ENCODE data around the gene CDC14B.

CDC14B gene

DNA sequence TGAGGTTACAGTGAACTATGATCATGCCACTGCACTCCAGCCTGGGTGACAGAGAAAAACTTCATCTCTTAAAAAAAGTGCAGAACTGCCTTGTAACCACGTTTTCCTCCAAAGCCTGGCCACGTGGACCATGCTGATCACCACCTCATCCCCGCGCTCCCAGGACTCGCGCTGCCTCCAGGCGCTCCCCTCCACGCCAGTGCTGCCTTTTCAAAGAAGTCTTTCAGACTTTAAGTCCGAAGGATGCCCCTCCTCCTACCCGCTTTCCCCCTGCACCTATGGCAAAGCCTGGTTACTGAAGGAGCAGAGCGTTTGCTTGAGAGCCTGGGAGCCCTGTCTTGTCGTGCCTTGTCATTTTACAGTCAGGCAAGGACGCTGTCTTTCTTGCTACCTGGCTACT, 125.9 kb downstream of the CDC14B start:
- no peaks in the 10 kb centered on the region for H3K27me3 ChIP-seq (ENCODE audit: low read depth)
- no peaks in the 10 kb centered on the region for H3K9me3 ChIP-seq
- peaks cover 27% of the 10 kb centered on the region for H3K36me3 ChIP-seq (replicated peaks)
- DNase-seq (ENCODE audit: low spot score in 2 of 2): no peak
- H3K4me3 ChIP-seq: no peak overlapping the region
- H3K4me1 ChIP-seq: no peaks in the 10 kb centered on the region
- in situ Hi-C loops (cut with MboI; ENCODE audit: low sequenced_read_pairs): no loop called here

- Histone ChIP-seq H3K36me3 (replicated peaks) (peaks cover 34% of the 10 kb centered on the region), H3K4me1 (no peaks in the 10 kb centered on the region), H3K27me3 (ENCODE audit: low read depth) (no peaks in the 10 kb centered on the region), H3K9me3 (no peaks in the 10 kb centered on the region), H3K4me3 (no peak overlapping the region)
- in situ Hi-C loops (cut with MboI; ENCODE audit: low sequenced_read_pairs): no loop called here
- no peak for DNase-seq (ENCODE audit: low spot score in 2 of 2)
Measured at GRCh38 chr9:96492993-96493531, 126.6 kb downstream of the CDC14B start.

GRCh38 chr9:96491880-96492525, 127.6 kb downstream of the CDC14B start:
- DNase-seq (ENCODE audit: low spot score in 2 of 2): no peak
- Histone ChIP-seq H3K27me3 (ENCODE audit: low read depth) (no peaks in the 10 kb centered on the region), H3K4me3 (no peak overlapping the region), H3K9me3 (no peaks in the 10 kb centered on the region), H3K36me3 (replicated peaks) (peaks cover 38% of the 10 kb centered on the region), H3K4me1 (no peaks in the 10 kb centered on the region)
- in situ Hi-C loops (cut with MboI; ENCODE audit: low sequenced_read_pairs): no loop called here

DNA sequence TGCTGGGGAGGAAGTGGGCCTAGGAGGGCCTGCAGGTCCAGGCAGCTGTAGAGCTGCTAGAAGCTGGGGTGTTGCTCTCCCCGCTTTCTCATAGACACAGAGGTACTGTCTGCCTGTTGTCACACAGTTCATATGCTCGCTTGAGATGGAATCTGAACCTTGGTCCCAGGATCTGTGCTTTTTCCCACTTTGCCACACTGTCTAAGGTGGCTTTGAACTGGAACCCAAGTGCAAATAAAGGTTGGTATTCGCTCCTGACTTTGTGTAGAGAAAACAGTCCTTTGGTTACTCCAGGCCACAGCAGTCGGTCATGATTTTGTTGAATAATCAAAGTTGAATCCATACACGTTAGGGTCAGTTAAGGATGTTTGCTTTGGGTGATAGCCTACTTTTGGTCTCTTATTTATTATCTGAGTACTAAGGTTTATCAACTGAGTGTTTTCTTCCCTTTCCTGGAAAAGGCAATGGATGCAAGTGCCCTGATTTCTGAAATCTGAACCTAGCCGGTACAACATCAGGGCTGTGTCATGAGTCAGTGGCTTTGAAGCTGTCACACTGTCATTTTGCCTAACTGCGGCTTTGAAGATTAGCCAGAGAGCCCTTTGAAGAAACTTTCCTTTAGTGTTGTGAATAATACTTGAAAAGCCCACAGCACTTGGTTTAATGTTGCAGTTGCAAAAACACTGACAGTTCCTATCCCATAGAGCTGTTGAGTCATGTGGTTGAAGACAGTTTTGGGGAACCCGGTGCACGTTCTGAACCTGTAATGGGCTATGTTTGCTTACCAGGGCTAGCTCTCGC, 128.4 kb downstream of the CDC14B start:
- no peak for DNase-seq (ENCODE audit: low spot score in 2 of 2)
- in situ Hi-C loops (cut with MboI; ENCODE audit: low sequenced_read_pairs): no loop called here
- H3K36me3 ChIP-seq (replicated peaks): peaks cover 40% of the 10 kb centered on the region

GRCh38 chr9:96490534-96491078, 129.0 kb downstream of the CDC14B start:
- H3K9me3 ChIP-seq: no peaks in the 10 kb centered on the region
- H3K4me1 ChIP-seq: no peaks in the 10 kb centered on the region
- H3K27me3 ChIP-seq (ENCODE audit: low read depth): no peaks in the 10 kb centered on the region
- no peak for DNase-seq (ENCODE audit: low spot score in 2 of 2)
- H3K4me3 ChIP-seq: no peak overlapping the region
- peaks cover 42% of the 10 kb centered on the region for H3K36me3 ChIP-seq (replicated peaks)
- in situ Hi-C loops (cut with MboI; ENCODE audit: low sequenced_read_pairs): no loop called here

More for the DNA sequence above, 128.4 kb downstream of the CDC14B start:
- Histone ChIP-seq H3K4me3 (no peak overlapping the region), H3K27me3 (ENCODE audit: low read depth) (no peaks in the 10 kb centered on the region), H3K4me1 (no peaks in the 10 kb centered on the region), H3K9me3 (no peaks in the 10 kb centered on the region)

- Histone ChIP-seq H3K27me3 (ENCODE audit: low read depth) (no peaks in the 10 kb centered on the region), H3K4me1 (no peaks in the 10 kb centered on the region), H3K36me3 (replicated peaks) (peaks cover 53% of the 10 kb centered on the region)
Measured at GRCh38 chr9:96489482-96489979, 130.1 kb downstream of the CDC14B start.

DNA sequence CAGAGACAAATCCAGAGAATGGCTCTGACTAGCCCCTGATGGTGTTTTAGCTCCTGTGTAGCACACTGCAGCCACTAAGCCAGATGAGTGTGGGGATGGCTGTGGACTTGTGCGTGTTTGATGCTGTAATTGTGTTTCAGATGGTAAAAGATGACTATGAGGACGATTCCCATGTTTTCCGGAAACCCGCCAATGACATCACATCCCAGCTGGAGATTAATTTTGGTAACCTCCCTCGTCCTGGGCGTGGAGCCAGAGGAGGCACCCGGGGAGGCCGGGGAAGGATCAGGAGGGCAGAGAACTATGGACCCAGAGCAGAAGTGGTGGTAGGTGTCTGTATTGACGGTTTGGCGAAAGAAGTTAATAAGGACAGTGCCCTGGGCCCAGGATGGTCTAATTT, 131.7 kb downstream of the CDC14B start:
- no peak for DNase-seq (ENCODE audit: low spot score in 2 of 2)
- Histone ChIP-seq H3K4me1 (peaks cover 8% of the 10 kb centered on the region; the same call in 1 of the 2 replicates), H3K4me3 (no peak overlapping the region), H3K36me3 (replicated peaks) (peaks cover 61% of the 10 kb centered on the region), H3K9me3 (no peaks in the 10 kb centered on the region), H3K27me3 (ENCODE audit: low read depth) (no peaks in the 10 kb centered on the region)
- in situ Hi-C loops (cut with MboI; ENCODE audit: low sequenced_read_pairs): no loop called here

More at GRCh38 chr9:96489482-96489979, 130.1 kb downstream of the CDC14B start:
- no peak for DNase-seq (ENCODE audit: low spot score in 2 of 2)
- H3K4me3 ChIP-seq: no peak overlapping the region
- H3K9me3 ChIP-seq: no peaks in the 10 kb centered on the region
- in situ Hi-C loops (cut with MboI; ENCODE audit: low sequenced_read_pairs): no loop called here

DNA sequence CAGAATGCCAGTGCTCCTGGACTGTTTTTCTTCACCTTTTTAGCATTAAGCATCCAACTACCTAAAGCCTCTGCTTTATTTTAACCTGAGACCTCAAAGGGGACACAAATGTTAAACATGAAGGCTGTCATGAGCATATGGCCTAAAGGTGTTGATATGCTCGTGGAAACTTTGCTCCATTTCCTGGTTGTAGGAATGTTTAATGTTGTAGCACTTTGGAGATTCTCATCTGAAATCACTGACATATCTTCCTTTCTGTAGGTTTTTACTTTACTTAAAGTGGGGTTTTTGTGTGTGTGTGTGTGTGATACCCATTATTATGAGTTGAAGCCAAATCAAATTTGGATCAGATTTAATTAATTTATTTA, 132.6 kb downstream of the CDC14B start:
- H3K4me1 ChIP-seq: peaks cover 8% of the 10 kb centered on the region; the same call in 1 of the 2 replicates
- in situ Hi-C loops (cut with MboI; ENCODE audit: low sequenced_read_pairs): no loop called here
- peaks cover 61% of the 10 kb centered on the region for H3K36me3 ChIP-seq (replicated peaks)
- no peaks in the 10 kb centered on the region for H3K9me3 ChIP-seq
- DNase-seq (ENCODE audit: low spot score in 2 of 2): no peak
- no peaks in the 10 kb centered on the region for H3K27me3 ChIP-seq (ENCODE audit: low read depth)
- no peak overlapping the region for H3K4me3 ChIP-seq

DNA sequence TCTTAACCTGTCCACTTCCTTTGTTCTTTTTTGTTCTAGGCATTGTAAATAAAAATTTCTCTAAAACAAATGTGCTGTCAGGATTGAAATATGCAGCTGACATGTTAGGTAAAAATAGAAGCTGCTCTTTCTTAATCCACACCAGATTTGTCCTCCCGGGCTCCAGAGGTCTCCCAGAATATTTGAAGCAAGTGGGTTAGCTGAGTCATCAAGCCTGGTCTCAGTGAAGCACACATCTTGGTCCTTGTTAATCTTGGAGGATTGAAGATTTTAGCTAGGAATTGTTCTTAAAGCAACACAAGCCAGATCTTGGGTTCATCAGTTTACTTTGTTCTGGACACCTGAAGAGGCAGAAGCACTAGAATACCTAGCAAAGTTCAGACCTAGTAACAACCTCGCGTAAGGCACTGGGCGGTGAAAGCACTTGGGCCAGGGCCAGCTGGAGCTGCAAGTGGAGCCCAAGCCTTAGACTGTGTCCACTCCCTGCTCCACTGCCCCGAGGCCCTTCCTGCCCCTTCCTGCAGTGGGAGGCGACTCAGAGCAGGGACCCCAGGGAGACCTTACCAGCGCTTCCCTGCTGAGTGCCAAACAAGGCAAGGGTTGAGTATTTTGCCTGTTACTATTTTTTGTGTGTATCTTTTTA, 133.1 kb downstream of the CDC14B start:
- Histone ChIP-seq H3K27me3 (ENCODE audit: low read depth) (no peaks in the 10 kb centered on the region), H3K4me1 (peaks cover 8% of the 10 kb centered on the region; the same call in 1 of the 2 replicates), H3K36me3 (replicated peaks) (peaks cover 60% of the 10 kb centered on the region), H3K4me3 (no peak overlapping the region), H3K9me3 (no peaks in the 10 kb centered on the region)
- DNase-seq (ENCODE audit: low spot score in 2 of 2): no peak
- in situ Hi-C loops (cut with MboI; ENCODE audit: low sequenced_read_pairs): no loop called here

GRCh38 chr9:96485280-96485679, 134.4 kb downstream of the CDC14B start:
- in situ Hi-C loops (cut with MboI; ENCODE audit: low sequenced_read_pairs): no loop called here
- Histone ChIP-seq H3K36me3 (replicated peaks) (peaks cover 48% of the 10 kb centered on the region), H3K27me3 (ENCODE audit: low read depth) (no peaks in the 10 kb centered on the region)

DNA sequence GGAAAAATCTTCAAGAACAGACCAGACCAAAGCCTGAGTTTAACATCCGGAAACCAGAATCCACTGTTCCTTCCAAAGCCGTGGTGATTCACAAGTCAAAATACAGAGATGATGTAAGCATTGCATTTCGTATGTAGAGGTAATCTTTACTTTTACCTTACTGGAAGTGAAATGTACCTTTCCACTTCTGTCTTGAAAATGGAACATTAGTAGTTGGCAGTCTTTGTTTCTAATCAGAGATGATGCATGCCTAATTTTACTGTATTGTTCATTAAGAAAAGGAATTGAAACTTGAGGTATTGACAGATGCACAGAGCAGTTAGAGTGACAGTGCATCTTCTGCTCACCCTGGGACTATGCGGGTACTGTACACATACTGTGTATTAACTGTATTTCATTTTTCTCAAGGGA, 135.1 kb downstream of the CDC14B start:
- no peak for DNase-seq (ENCODE audit: low spot score in 2 of 2)
- no peaks in the 10 kb centered on the region for H3K27me3 ChIP-seq (ENCODE audit: low read depth)
- no peak overlapping the region for H3K4me3 ChIP-seq
- peaks cover 8% of the 10 kb centered on the region; the same call in 1 of the 2 replicates for H3K4me1 ChIP-seq
- in situ Hi-C loops (cut with MboI; ENCODE audit: low sequenced_read_pairs): no loop called here
- peaks cover 40% of the 10 kb centered on the region for H3K36me3 ChIP-seq (replicated peaks)
- H3K9me3 ChIP-seq: no peaks in the 10 kb centered on the region

More at GRCh38 chr9:96485280-96485679, 134.4 kb downstream of the CDC14B start:
- Histone ChIP-seq H3K9me3 (no peaks in the 10 kb centered on the region), H3K4me3 (no peak overlapping the region), H3K4me1 (peaks cover 8% of the 10 kb centered on the region; the same call in 1 of the 2 replicates)
- DNase-seq (ENCODE audit: low spot score in 2 of 2): no peak

DNA sequence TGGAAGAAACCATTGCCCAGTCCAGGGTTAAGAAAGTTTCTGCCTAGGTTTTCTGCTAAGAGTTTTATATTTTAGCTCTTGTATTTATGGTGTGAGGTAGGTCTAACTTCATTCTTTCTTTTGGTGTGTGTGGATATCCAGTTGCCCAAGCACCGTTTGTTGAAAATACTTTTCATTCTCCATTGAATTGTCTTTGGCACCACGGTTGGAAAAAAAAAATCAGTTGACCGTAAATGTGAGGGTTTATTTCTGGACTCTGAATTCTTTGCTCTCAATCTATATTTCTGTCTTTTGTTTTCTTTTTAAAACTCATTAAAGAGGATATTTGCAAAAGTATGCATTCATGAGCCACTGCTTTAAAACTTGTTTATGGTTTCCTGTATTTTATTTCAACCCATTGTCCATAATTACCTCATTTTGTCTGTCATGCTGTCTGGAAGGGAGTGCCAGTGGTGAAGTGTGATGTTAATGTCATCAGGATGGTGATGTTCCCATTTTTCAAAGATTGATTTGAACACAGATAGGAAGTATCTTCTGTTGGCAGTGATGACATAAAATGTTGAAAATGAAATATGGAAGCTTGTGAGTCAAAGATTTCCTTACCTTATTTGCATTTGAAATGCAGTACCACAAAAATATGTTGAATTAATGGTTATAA, 135.8 kb downstream of the CDC14B start:
- Histone ChIP-seq H3K4me1 (peaks cover 8% of the 10 kb centered on the region; the same call in 1 of the 2 replicates), H3K9me3 (no peaks in the 10 kb centered on the region), H3K27me3 (ENCODE audit: low read depth) (no peaks in the 10 kb centered on the region), H3K4me3 (no peak overlapping the region), H3K36me3 (replicated peaks) (peaks cover 35% of the 10 kb centered on the region)
- no peak for DNase-seq (ENCODE audit: low spot score in 2 of 2)
- in situ Hi-C loops (cut with MboI; ENCODE audit: low sequenced_read_pairs): no loop called here

DNA sequence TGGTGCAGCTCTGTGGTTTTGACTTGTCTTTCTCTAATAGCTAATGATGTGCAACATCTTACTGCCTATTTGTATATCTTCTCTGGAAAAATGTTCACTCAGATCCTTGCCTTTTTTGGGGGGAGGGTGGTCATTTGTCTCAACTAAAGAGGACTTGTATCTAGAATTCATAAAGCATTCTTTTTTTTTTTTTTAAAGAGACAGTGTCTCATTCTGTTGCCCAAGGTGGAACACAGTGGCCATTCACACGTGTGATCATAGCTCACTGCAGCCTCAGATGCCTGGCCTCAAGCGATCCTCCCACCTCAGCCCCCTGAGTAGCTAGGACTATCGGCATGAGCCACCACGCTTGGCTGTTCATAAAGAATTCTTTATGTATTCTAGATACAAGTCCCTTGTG, 136.4 kb downstream of the CDC14B start:
- Histone ChIP-seq H3K36me3 (replicated peaks) (peaks cover 28% of the 10 kb centered on the region), H3K27me3 (ENCODE audit: low read depth) (no peaks in the 10 kb centered on the region), H3K4me3 (no peak overlapping the region), H3K4me1 (peaks cover 8% of the 10 kb centered on the region; the same call in 1 of the 2 replicates), H3K9me3 (no peaks in the 10 kb centered on the region)
- in situ Hi-C loops (cut with MboI; ENCODE audit: low sequenced_read_pairs): no loop called here
- no peak for DNase-seq (ENCODE audit: low spot score in 2 of 2)
